CD4-positive, alpha-beta T cell (primary cell): ENCODE measurements around the gene MZT2A. TPM values are rescaled to one million over a fixed set of nuclear protein-coding genes. Genes with fewer than 3 reads are reported as not detected.
"Not testable (repeated sequence)": the region's sequence is repeated elsewhere in the genome, so short reads cannot be mapped to it uniquely, and the experiment has no call there.

Experiments
- ATAC-seq: fragments of 200-7000 bp; cut with Tn5 transposase; one replicate; pipeline ENCODE4 v1.10.0; 2022; ENCODE audit warnings: mild to moderate bottlenecking; ENCODE audit not compliant: poor library complexity
- CTCF ChIA-PET: fragments of 350-600 bp; sonication (Branson Sonifier 250); formaldehyde crosslinking; loops from one replicate; lab custom pipeline; 2021; ENCODE audit warnings: antibody characterized with exemption, inconsistent platforms; lab: Charles Lee
- POLR2A ChIA-PET: fragments of 350-600 bp; sonication (Branson Sonifier 250); formaldehyde crosslinking; loops from one replicate; lab custom pipeline; 2021; ENCODE audit warnings: antibody characterized with exemption, inconsistent platforms; lab: Charles Lee
- DNase-seq, 14 experiments: peaks; one replicate each; pipeline ENCODE4 v3.0.0-alpha.2; 2013 to 2020; ENCODE audit warnings: mixed read lengths in 2 of 14
- H3K27ac ChIP-seq, 2 donors: one replicate each; pipeline versions ENCODE4 v1.5.1 to v1.7.0; 2013; ENCODE audit warnings: low read length in 2 of 2, low read depth in 1 of 2, mild to moderate bottlenecking in 1 of 2
- H3K27me3 ChIP-seq, 2 experiments: 1 replicate in 1 of 2; 2 replicates in 1 of 2; pipeline versions ENCODE4 v1.6.1 to v1.7.0; 2013; ENCODE audit warnings: low read length in 2 of 2, control low read depth in 1 of 2, mild to moderate bottlenecking in 1 of 2, moderate library complexity in 1 of 2; ENCODE audit not compliant: insufficient read depth in 2 of 2, control insufficient read depth in 1 of 2
- H3K36me3 ChIP-seq: one replicate; pipeline ENCODE4 v1.6.1; 2013; ENCODE audit warnings: low read length, control low read depth; ENCODE audit not compliant: insufficient read depth
- H3K4me1 ChIP-seq: one replicate; pipeline ENCODE4 v1.6.1; 2013; ENCODE audit warnings: low read length, control low read depth; ENCODE audit not compliant: insufficient read depth
- H3K4me3 ChIP-seq: one replicate; pipeline ENCODE4 v1.5.1; 2013; ENCODE audit warnings: mild to moderate bottlenecking, low read length, moderate library complexity
- H3K9me3 ChIP-seq, 2 experiments: 1 replicate in 1 of 2; 2 replicates in 1 of 2; pipeline versions ENCODE4 v1.6.1 to v1.7.0; 2013; ENCODE audit warnings: low read length in 2 of 2, mild to moderate bottlenecking in 2 of 2, control low read depth in 1 of 2, moderate library complexity in 1 of 2; ENCODE audit not compliant: control insufficient read depth in 1 of 2, insufficient read depth in 1 of 2
- H3K27ac Mint-ChIP-seq: one replicate; pipeline ENCODE4 v1.8.0; 2020; ENCODE audit warnings: mixed read lengths
- H3K27me3 Mint-ChIP-seq: one replicate; pipeline ENCODE4 v1.8.0; 2021; ENCODE audit warnings: mixed read lengths
- H3K36me3 Mint-ChIP-seq: one replicate; pipeline ENCODE4 v1.8.0; 2021; ENCODE audit warnings: low read depth, mixed read lengths
- H3K4me1 Mint-ChIP-seq: one replicate; pipeline ENCODE4 v1.8.0; 2021; ENCODE audit warnings: low read depth, mixed read lengths
- H3K4me3 Mint-ChIP-seq: one replicate; pipeline ENCODE4 v1.8.0; 2020; ENCODE audit warnings: mild to moderate bottlenecking, mixed read lengths
- H3K9me3 Mint-ChIP-seq: one replicate; pipeline ENCODE4 v1.8.0; 2020; ENCODE audit warnings: mixed read lengths
- intact Hi-C, 2 experiments: fragments of 100-400 bp; cut with DNase I in 1 of 2; cut with micrococcal nuclease in 1 of 2; formaldehyde crosslinking; loops; one replicate each; pipeline versions ENCODE4 v1.15.1 to v1.9.0; 2023 to 2025; cut with DNase I, micrococcal nuclease
- total RNA-seq, 174 experiments: library from RNA in 2 of 174; stranded (reverse) in 2 of 174; gene quantifications; one replicate each; pipeline ENCODE4 v1.2.3 and lab custom pipeline; 2021 to 2026
- TF ChIP-seq, protein P1 (sequence below): fragments of 200-600 bp; IDR thresholded peaks from one replicate; pipeline ENCODE4 v1.8.0; 2022; ENCODE audit warnings: antibody characterized with exemption, mild to moderate bottlenecking

Gene MZT2A
- total RNA-seq, 2 experiments from 2014 or later, result 55.3 to 58.7 TPM

DNA sequence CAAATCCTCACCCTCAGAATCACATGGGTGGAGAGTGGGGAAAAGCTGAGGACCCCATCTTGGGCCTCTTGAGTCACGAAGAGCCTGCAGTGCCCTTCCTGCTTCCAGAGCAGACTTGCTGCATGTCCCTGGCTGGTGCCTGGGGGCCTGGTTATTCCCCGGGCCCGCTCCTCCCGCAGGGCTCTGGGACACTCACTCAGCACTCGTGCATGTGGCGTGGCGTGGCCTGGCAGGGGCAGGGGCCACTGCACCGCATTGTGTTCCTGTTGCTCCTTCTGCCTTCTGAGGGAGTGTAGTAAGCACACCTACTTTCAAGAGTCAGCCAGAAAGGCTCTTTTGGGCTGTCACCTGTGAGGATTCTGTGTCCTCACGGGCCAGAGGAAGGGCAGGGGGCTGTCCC is 17.4 kb upstream of the MZT2A start:
- DNase-seq, result no peak
- Mint-ChIP-seq H3K27ac (no peak overlapping the region), H3K9me3 (no peaks in the 10 kb centered on the region), H3K27me3 (no peaks in the 10 kb centered on the region), H3K36me3 (peaks cover 79% of the 10 kb centered on the region), H3K4me1 (no peaks in the 10 kb centered on the region), H3K4me3 (no peak overlapping the region)
- intact Hi-C loops, result no loop called here
- ChIA-PET POLR2A (no interaction called here), CTCF (no interaction called here)
- Histone ChIP-seq H3K36me3 (peaks cover 55% of the 10 kb centered on the region), H3K27ac (no peak overlapping the region), H3K4me1 (no peaks in the 10 kb centered on the region), H3K4me3 (no peak overlapping the region), H3K9me3 (no peaks in the 10 kb centered on the region), H3K27me3 (no peaks in the 10 kb centered on the region)
- TF ChIP-seq, protein P1, sequence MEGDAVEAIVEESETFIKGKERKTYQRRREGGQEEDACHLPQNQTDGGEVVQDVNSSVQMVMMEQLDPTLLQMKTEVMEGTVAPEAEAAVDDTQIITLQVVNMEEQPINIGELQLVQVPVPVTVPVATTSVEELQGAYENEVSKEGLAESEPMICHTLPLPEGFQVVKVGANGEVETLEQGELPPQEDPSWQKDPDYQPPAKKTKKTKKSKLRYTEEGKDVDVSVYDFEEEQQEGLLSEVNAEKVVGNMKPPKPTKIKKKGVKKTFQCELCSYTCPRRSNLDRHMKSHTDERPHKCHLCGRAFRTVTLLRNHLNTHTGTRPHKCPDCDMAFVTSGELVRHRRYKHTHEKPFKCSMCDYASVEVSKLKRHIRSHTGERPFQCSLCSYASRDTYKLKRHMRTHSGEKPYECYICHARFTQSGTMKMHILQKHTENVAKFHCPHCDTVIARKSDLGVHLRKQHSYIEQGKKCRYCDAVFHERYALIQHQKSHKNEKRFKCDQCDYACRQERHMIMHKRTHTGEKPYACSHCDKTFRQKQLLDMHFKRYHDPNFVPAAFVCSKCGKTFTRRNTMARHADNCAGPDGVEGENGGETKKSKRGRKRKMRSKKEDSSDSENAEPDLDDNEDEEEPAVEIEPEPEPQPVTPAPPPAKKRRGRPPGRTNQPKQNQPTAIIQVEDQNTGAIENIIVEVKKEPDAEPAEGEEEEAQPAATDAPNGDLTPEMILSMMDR, result no peak
- no peak for ATAC-seq

DNA sequence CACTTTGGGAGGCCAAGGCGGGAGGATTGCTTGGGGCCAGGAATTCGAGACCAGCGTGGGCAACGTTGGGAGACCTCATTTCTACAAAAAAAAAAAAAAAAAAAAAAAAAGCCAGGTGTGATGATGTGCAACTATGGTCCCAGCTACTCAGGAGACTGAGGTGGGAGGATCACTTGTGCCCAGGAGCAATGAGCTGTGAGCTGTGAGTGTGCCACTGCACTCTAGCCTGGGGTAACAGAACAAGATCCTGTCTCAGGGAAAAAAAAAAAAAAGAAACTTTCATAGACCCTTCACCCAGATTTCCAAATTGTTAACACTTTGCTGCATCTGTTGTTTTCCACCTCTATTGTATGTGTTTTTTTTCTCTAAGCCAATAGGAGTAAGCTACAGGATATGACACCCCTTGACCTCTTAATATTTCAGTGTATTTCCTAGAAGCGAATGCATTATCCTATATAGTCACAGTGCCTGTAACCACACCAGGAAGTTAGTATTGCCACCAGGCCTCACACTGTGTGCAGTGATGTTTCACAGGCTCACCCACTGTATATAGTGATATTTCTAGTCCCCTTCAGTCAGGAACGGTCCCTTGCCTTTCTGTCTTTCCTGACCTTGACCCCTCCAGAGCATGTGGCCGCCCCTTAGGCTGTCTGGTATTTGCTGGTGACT is 12.0 kb upstream of the MZT2A start:
- CTCF ChIA-PET, result interaction anchor here (2.0 kb wide), 1 partner anchor 11 kb away, joined by 8 read pairs; no protein-coding TSS in a partner anchor
- not testable (repeated sequence) for ATAC-seq, H3K4me3 Mint-ChIP-seq

DNA sequence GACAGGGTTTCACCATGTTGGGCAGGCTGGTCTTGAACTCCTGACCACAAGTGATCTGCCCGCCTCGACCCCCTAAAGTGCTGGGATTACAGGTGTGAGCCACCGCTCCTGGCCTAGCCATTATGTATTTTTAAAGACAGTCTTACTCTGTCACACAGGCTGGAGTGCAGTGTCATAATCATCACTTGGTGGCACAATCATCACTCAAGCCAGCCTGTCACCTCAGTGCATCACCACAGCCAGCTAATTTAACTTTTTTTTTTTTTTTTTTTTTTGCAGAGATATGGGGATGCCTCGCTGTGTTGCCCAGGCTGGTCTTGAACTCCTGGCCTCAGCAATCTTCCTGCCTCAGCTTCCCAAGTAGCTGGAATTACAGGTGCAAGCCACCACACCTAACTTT is 11.4 kb upstream of the MZT2A start:
- DNase-seq, H3K27me3 Mint-ChIP-seq, H3K4me1 ChIP-seq, H3K9me3 Mint-ChIP-seq, H3K9me3 ChIP-seq, H3K27ac Mint-ChIP-seq, intact Hi-C loops, H3K27me3 ChIP-seq, CTCF ChIA-PET, H3K4me3 Mint-ChIP-seq, ATAC-seq, H3K27ac ChIP-seq, H3K4me1 Mint-ChIP-seq, H3K4me3 ChIP-seq: not testable (repeated sequence)
- POLR2A ChIA-PET, result interaction anchor here (0.6 to 1.6 kb wide), 2 partner anchors 11 to 27 kb away, joined by 3 to 5 read pairs; partner anchors contain the start of gene MZT2A
- peaks cover 73% of the 10 kb centered on the region for H3K36me3 ChIP-seq
- peaks cover 91% of the 10 kb centered on the region for H3K36me3 Mint-ChIP-seq

More for the DNA sequence above, 12.0 kb upstream of the MZT2A start:
- H3K4me1 ChIP-seq, H3K4me1 Mint-ChIP-seq, DNase-seq, H3K4me3 ChIP-seq, H3K27ac Mint-ChIP-seq, POLR2A ChIA-PET, H3K9me3 Mint-ChIP-seq, H3K9me3 ChIP-seq, H3K27me3 Mint-ChIP-seq, intact Hi-C loops, H3K27ac ChIP-seq, H3K27me3 ChIP-seq: not testable (repeated sequence)
- H3K36me3 ChIP-seq, result peaks cover 73% of the 10 kb centered on the region
- H3K36me3 Mint-ChIP-seq, result peaks cover 87% of the 10 kb centered on the region

DNA sequence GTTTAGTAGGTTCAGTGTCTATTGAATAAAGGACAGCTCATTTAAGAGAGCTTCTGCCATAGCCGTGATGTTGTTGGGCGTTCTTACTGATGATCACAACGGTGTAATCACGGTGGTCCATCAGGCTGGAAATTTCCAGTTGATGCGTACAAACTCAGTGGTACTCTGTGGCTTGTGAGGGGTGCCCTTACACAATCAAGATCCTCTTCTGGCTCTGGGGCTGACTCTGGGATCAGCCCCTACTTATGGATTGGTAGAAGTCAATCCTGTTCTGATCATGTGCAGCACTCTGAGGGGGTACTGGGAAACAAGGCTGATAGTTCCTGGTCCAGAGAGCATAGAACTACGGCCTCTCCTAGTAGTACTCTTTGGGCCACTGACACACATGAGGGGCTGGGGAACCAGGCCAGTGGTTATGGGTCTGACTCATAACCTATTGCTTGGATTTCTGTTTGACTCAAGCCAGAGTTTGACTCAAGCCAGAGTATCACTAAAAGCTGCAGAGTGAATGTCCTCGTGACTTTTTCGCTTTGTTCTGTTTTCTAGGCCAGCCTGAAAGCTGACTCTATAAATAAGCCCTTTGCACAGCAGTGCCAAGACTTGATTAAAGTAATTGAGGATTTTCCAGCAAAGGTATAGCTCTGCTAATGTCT is 6.2 kb upstream of the MZT2A start:
- Mint-ChIP-seq H3K36me3 (peaks cover 63% of the 10 kb centered on the region), H3K4me1 (peaks cover 14% of the 10 kb centered on the region), H3K4me3 (peak overlapping the region; percentile 35)
- CTCF ChIA-PET, H3K27ac Mint-ChIP-seq, POLR2A ChIA-PET, H3K4me3 ChIP-seq, ATAC-seq, H3K27ac ChIP-seq, H3K27me3 Mint-ChIP-seq, H3K27me3 ChIP-seq, H3K9me3 Mint-ChIP-seq, H3K9me3 ChIP-seq, DNase-seq: not testable (repeated sequence)
- H3K36me3 ChIP-seq, result peaks cover 42% of the 10 kb centered on the region
- peaks cover 14% of the 10 kb centered on the region for H3K4me1 ChIP-seq
- intact Hi-C loops, result loop anchor here in 1 of 2 experiments (10.0 kb wide), 3 partner anchors 344 to 1124 kb away; no protein-coding TSS in a partner anchor

DNA sequence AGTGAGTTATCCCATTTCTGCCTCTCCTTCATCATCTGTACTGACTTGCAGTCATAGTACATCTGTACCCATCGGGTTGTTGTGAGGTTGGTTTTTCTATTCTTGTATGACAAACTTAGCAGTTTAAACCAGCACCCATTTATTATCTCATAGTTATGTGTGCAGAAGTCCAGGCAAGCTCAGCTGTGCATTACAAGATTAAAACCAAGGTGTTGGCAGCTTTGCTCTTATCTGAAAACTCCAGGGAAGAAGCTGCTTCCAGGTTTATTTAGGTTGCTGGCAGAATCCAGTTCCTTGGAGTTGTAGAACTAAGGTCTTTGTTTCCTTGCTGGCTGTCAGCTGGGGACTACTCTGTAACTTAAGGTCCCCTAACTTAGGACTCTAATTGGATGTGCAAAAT is 3.3 kb upstream of the MZT2A start:
- CTCF ChIA-PET, H3K9me3 ChIP-seq, H3K9me3 Mint-ChIP-seq, H3K27me3 Mint-ChIP-seq, DNase-seq, POLR2A ChIA-PET, H3K4me3 ChIP-seq, H3K27me3 ChIP-seq, ATAC-seq, H3K27ac ChIP-seq: not testable (repeated sequence)
- H3K36me3 ChIP-seq, result peaks cover 26% of the 10 kb centered on the region
- peak overlapping the region; percentile 79 for H3K27ac Mint-ChIP-seq
- H3K36me3 Mint-ChIP-seq, result peaks cover 53% of the 10 kb centered on the region
- H3K4me3 Mint-ChIP-seq, result peak overlapping the region; percentile 78
- H3K4me1 Mint-ChIP-seq, result peaks cover 30% of the 10 kb centered on the region
- intact Hi-C loops, result loop anchor here in 1 of 2 experiments (10.0 kb wide), 3 partner anchors 341 to 1121 kb away; no protein-coding TSS in a partner anchor
- peaks cover 28% of the 10 kb centered on the region for H3K4me1 ChIP-seq
